Skeletal muscle satellite cell (primary cell): ENCODE results near the gene TALDO1. TPM values are rescaled to one million over a fixed set of nuclear protein-coding genes. Genes with fewer than 3 reads are reported as not detected.

Source experiments
- H3K27me3 ChIP-seq: 2 replicates; pipeline ENCODE4 v1.7.0; 2013; ENCODE audit warnings: low read length; ENCODE audit not compliant: control insufficient read depth, insufficient read depth
- H3K36me3 ChIP-seq: 2 replicates; pipeline ENCODE4 v1.7.0; 2013; ENCODE audit warnings: mild to moderate bottlenecking, control low read depth, low read length; ENCODE audit not compliant: insufficient read depth
- H3K4me1 ChIP-seq: 2 replicates; pipeline ENCODE4 v1.7.0; 2013; ENCODE audit warnings: low read length; ENCODE audit not compliant: control insufficient read depth, insufficient read depth
- H3K4me2 ChIP-seq: 2 replicates; pipeline ENCODE4 v1.7.0; 2013; ENCODE audit warnings: mild to moderate bottlenecking, low read length
- H3K4me3 ChIP-seq: 2 replicates; pipeline ENCODE4 v1.7.0; 2013; ENCODE audit warnings: low read length
- H3K9ac ChIP-seq: 2 replicates; pipeline ENCODE4 v1.7.0; 2013; ENCODE audit warnings: mild to moderate bottlenecking, low read depth, low read length, moderate library complexity
- H3K9me3 ChIP-seq: replicated peaks from 2 replicates; pipeline ENCODE4 v1.7.0; 2013; ENCODE audit warnings: mild to moderate bottlenecking, control low read depth, low read length
- small RNA-seq: library from RNA; depleted of rRNA; stranded (forward); fragments of <200 nt; gene quantifications from one replicate; pipeline ENCODE3, GENCODE V24; 2012

TALDO1 gene

DNA sequence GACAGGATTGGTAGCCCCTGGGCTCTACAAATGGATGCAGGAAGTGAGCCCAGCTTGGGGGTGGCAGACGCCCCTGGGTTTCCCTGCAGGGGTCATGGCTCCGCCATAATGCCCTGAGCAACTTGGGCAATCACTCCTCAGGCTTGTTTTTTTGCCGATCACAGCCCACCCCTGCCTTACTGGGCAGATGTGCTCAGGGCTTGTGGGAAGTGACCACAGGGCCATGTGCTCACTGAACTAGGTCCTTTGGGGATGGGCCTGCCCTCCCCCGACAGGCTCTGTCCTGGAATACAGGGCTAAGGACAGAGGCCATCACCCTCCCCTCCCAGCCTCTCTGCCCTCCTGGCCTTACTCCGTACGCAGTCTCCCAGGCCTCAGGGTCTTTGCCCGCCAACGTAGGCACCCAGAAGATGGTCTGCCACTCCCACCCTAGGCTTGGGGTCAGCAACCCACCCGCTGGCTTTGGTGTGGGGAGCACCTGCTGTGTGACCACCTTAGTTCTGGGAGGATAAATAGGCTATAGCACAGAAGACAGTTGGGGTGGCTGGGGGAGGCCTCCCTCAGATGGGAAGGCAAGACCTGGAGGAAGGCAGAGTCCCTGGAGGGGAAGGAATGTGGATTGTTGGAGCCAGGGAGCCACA is 66.3 kb downstream of the TALDO1 start:
- H3K27me3 ChIP-seq = no peaks in the 10 kb centered on the region
- H3K4me2 ChIP-seq = no peak overlapping the region
- peaks cover 21% of the 10 kb centered on the region for H3K4me1 ChIP-seq
- H3K9ac ChIP-seq = no peak overlapping the region
- H3K9me3 ChIP-seq = no peaks in the 10 kb centered on the region
- H3K36me3 ChIP-seq = peaks cover 36% of the 10 kb centered on the region
- H3K4me3 ChIP-seq = no peak overlapping the region

Small RNAs within 50 kb of the gene (small RNA-seq; reads per million reads assigned to genes)
- gene SNORA52 = not detected
